ENCODE data around the gene ZSCAN32.

DNA sequence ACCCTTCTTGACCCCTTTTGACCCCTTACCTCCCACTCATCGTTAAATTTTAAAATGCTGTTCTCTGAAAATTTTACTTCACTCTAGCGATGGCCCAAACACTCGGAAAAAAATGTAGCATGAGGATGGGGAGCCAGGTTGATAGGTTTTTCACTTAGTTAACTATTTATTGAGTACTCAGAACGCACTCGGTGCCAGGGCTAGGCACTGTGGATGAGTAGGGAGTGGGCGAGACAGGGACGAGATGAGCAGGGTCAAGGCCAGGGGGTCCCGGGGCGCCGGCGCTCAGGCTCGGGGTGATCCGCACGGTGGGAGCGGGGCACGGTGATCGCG, 392 bp downstream of the ZSCAN32 start:
- TF ChIP-seq, protein P1, sequence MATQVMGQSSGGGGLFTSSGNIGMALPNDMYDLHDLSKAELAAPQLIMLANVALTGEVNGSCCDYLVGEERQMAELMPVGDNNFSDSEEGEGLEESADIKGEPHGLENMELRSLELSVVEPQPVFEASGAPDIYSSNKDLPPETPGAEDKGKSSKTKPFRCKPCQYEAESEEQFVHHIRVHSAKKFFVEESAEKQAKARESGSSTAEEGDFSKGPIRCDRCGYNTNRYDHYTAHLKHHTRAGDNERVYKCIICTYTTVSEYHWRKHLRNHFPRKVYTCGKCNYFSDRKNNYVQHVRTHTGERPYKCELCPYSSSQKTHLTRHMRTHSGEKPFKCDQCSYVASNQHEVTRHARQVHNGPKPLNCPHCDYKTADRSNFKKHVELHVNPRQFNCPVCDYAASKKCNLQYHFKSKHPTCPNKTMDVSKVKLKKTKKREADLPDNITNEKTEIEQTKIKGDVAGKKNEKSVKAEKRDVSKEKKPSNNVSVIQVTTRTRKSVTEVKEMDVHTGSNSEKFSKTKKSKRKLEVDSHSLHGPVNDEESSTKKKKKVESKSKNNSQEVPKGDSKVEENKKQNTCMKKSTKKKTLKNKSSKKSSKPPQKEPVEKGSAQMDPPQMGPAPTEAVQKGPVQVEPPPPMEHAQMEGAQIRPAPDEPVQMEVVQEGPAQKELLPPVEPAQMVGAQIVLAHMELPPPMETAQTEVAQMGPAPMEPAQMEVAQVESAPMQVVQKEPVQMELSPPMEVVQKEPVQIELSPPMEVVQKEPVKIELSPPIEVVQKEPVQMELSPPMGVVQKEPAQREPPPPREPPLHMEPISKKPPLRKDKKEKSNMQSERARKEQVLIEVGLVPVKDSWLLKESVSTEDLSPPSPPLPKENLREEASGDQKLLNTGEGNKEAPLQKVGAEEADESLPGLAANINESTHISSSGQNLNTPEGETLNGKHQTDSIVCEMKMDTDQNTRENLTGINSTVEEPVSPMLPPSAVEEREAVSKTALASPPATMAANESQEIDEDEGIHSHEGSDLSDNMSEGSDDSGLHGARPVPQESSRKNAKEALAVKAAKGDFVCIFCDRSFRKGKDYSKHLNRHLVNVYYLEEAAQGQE (IDR thresholded peaks at IDR 0.05; ENCODE audit: insufficient read depth in 1 of 2, low read depth in 2 of 2, low read length in 2 of 2): no peak
- TF ChIP-seq SIN3A (IDR thresholded peaks at IDR 0.05; ENCODE audit: borderline replicate concordance, insufficient read depth, low read length): no peak
- TF ChIP-seq TAF1 (IDR thresholded peaks at IDR 0.05; ENCODE audit: borderline replicate concordance, insufficient read depth, low read length): no peak

Measured in PFSK-1 (cell line).